ENCODE data around the gene MYBBP1A.

The MYBBP1A gene

DNA sequence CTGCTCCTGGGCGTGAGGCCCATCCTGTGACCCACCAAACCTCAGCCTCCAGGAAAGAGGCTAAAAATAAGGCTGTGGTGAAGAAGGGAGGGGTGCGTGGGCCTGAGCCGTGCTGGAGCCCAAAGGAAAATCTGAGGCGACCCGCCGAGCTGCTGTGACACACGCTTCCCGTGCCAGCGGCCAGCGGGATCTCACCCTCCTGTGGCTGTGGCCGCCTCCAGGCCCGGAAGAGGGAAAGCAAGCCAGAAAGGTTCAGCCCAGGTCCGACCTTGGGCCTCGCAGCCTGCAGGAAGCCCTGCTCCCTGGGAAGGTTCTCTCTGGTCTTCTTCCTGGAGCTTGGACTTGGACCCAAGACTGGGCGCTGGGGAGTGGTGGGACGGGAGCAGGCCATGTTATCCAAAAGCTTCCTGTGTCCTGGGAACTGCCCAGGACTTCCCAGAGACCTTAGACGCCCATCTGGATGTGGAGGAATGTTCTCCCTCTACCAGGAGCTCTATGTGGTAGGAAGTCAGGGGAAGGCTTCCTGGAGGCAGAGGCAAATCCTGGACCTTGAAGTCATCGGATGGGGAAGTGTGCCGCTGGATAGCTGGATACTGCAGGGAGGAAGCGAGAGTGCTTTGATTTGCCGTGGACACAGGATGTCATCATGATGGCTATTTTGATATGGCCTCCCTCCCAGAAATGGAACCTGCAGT, 45.1 kb downstream of the MYBBP1A start:
- TF ChIP-seq GATA3 (IDR thresholded peaks at IDR 0.05; ENCODE audit: low read depth, low read length) (no peak), GATA2 (IDR thresholded peaks at IDR 0.05; ENCODE audit: low read depth, low read length) (no peak)

DNA sequence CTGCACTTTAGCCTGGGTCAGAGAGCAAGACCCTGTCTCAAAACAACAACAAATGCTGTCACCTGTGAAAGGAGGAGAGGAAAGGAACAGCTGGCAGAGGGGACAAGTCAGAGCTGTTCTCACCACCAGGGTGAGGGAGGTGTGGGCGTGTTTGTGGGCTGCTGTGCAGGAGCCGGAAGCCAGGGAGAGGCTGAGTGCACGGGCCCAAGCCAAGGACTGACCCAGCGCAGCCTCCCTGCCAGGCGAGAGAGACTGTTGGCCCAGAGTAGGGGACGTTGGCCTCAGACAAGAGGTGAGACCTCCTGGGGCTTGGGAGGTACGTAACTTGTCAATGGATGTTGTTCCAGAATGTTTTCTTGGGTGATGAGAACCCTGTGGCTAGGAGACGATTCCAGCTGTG, 45.8 kb downstream of the MYBBP1A start:
- TF ChIP-seq GATA2 (IDR thresholded peaks at IDR 0.05; ENCODE audit: low read depth, low read length) (no peak), GATA3 (IDR thresholded peaks at IDR 0.05; ENCODE audit: low read depth, low read length) (no peak)

DNA sequence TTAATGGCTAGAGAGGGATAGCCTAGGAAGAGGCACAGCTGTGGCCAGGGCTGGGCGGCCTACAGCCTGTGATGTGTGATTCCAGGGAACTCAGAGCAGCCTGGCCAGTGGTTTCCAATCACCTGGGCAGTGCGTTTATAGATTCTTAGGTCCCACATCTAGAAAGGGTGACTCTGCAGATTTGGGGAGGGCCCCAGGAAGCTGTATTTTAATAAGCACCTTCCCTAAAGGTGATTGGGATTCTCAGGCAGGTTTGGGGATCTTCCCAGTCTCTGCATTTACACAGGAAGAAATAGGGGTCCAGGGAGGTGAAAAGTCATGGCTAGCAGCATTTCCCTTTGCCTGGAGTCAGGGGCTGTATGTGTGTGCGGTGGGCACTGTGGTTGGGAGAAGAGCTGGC, 47.0 kb downstream of the MYBBP1A start:
- TF ChIP-seq GATA2 (IDR thresholded peaks at IDR 0.05; ENCODE audit: low read depth, low read length) (no peak), GATA3 (IDR thresholded peaks at IDR 0.05; ENCODE audit: low read depth, low read length) (no peak)

DNA sequence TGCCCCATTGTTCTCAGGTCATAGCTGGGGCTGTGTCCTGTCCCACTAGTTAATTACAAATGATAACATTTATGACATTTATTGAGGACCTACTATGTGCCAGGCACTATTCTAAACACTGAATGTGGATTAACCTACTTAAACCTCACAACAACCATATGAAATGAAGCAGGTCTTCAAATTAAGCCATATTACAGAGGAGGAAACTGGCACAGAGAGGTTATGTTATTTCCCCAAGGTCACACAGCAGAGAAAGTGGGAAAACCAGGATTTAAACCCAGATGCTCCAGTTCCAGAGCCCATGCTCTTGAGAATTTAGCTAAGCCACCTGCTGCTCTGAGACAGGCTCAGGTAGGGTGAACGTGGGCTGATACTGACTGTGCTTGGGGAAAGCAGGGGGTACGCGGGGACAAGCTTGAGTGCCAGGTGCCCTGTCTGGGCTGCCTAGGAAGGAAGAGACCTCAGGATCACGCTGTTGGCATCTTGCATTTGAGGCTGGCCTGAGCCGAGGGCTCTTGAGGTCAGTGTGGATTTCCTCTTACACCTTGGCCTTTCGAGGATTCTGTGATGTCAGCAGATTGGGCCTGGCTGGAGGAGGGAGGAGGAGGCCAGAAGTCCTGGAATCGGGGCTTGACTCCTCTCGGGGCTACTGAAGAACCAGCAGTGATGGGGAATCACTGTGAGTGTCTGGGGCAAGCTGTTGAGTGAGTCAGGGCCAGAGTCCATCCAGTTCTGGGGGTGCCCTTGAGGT, 47.6 kb downstream of the MYBBP1A start:
- TF ChIP-seq GATA3 (IDR thresholded peaks at IDR 0.05; ENCODE audit: low read depth, low read length) (no peak), GATA2 (IDR thresholded peaks at IDR 0.05; ENCODE audit: low read depth, low read length) (no peak)

DNA sequence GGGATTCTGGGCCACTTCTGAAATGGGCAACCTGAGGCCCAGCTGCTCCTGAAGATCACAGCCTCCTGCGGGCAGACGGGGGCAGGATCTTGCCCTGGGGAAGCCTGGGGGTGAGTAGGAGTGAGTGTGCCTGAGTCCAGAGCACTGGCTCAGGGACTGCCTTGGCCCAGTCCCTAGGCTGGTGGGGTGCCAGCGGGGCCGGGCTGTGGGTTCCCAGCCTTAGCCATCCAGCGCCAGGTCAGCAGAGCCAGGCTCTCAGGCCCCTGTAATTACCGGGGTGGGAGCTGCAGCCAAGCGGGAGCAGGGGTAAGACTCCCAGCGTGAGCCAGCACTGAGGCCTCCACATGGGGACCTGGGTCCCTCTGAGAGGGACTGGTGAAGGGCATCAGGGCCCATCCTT, 48.3 kb downstream of the MYBBP1A start:
- TF ChIP-seq GATA2 (IDR thresholded peaks at IDR 0.05; ENCODE audit: low read depth, low read length): no peak
- no peak for TF ChIP-seq GATA3 (IDR thresholded peaks at IDR 0.05; ENCODE audit: low read depth, low read length)

DNA sequence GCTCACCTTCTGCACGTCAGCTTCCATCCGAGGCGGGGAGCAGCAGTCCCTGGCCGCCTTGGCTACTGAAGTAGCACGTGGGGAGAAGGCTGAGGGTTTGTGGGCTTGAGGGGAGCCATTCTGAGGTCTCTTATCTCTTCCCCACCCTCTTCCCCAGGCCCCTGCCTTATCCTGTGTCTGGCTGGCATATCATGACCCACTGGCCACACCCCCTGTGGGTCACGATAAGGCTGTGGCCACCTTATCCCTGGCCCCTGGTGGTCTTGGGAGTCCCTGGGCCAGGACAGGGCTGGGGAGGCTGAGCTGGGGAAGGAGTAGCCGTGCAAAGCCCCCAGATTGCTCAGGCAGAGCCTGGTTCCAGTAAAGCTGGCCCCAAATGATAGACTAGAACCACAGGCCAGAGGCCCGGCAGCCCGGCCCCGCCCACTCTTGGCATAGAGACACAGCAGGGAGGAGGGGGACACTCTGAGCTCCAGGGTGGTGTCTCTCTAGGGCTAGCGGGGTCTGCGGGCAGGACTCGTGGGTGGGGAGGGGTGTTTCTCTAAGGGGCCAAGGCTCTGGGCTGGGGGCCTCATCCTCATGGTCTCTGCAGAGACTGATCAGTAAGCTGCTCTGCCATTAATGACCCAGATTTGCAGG, 48.9 kb downstream of the MYBBP1A start:
- TF ChIP-seq GATA2 (IDR thresholded peaks at IDR 0.05; ENCODE audit: low read depth, low read length) (no peak), GATA3 (IDR thresholded peaks at IDR 0.05; ENCODE audit: low read depth, low read length) (no peak)

DNA sequence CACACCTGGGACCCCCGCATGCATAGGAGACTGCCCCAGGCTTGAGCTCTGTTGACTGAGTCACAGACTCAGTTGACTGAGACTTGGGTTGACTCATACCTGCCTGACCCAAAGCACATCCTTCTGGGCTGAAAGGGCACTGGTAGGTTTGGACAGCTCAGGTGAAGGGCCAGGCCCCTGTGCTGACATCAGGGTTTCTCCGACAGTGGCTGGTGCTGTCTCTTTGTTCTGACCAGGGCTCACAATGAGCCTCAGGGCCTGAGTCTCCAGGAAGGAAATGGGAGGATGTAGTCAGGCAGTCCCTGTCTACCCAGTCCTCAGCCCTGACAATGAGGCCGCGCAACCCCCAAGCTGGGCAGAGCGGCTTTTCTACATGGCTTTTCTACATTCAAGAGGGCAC, 50.0 kb downstream of the MYBBP1A start:
- TF ChIP-seq GATA3 (IDR thresholded peaks at IDR 0.05; ENCODE audit: low read depth, low read length): no peak
- TF ChIP-seq GATA2 (IDR thresholded peaks at IDR 0.05; ENCODE audit: low read depth, low read length): no peak

DNA sequence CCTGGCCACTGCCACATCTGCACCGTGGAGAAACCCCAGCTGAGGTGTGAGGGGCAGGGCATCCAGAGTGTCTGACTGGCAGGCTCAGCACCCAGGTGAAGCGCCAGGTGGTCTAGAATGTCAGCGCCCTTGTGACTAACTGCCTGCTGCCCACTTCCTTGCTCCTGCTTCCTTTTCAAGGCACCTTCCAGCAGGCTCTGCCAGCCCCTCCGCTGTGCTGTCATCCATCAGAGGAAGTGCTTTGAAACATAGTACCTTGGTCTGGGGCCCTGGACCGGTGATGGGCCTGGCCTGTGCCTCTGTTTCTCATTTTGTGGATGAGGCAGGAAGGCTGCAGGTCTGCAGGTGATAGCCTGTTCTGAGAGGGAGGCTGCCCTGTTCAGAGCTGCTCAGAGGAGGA, 51.0 kb downstream of the MYBBP1A start:
- no peak for TF ChIP-seq GATA2 (IDR thresholded peaks at IDR 0.05; ENCODE audit: low read depth, low read length)
- TF ChIP-seq GATA3 (IDR thresholded peaks at IDR 0.05; ENCODE audit: low read depth, low read length): no peak

DNA sequence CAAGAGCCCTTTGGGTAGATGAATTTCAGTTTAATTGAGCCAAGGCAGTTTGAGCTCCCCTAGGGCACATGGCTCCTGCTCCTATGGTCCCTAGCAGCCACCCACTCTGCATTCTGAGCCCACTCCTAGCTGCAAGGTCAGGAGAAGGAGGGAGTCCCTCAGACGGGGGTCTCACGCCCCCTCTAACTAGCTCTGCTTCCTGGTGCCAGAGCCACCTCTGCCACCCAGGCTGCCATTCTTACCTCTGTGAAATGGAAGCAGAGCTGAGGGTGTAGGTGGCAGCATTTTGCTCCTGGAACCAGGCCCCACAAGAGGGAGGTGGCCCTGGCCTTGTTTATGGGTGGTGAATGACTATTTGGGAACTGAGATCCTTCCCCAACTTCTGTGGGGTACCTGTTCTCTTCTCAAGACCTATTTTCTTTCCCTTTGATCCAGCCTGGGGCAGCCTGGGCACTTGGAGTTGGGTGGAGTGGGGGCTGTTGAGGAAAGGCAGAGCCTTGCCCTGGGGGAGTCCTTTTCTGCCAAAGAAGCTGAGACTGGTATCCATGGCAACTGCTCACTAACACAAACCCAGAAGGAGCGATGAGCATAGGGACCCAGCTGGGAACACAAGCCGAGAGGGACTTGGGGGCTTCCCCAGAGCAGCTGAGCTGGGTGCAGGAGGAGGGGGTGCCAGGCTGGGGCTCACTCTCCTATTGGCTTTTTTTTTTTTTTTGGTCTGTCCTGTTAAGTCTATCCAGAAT, 51.7 kb downstream of the MYBBP1A start:
- no peak for TF ChIP-seq GATA3 (IDR thresholded peaks at IDR 0.05; ENCODE audit: low read depth, low read length)
- no peak for TF ChIP-seq GATA2 (IDR thresholded peaks at IDR 0.05; ENCODE audit: low read depth, low read length)

DNA sequence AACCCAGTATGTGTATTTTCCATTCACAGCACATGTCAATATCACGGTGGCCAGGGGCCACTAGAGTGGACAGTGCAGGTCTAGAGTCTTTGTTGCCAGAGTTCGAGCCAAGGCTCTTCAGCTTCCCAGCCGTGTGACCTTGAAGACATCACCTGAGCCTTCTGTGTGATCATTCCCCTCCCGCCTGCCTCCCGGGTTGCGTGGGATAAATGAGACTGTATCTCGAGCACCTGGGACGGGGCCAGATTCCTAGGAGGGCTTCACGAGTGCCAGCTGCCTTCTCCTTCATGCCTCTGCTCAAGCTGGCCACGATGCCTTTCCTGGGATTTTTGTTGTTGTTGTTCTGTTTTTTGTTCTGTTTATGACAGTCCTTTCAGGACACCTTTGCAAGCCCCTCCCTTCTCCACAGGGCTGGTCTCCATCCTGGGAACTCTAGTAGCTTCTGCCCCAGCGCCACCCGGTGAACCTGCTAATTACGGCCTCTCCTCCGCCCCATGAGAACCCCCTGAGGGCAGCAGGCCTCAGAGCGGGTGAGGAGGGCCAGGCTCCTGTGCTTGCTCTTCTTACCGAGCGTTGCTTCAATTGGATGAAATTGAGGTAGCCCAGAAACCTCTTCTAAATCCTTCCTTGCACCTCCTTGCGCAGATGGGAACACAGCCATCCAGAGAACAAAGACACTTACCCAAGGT, 52.6 kb downstream of the MYBBP1A start:
- TF ChIP-seq GATA3 (IDR thresholded peaks at IDR 0.05; ENCODE audit: low read depth, low read length) (no peak), GATA2 (IDR thresholded peaks at IDR 0.05; ENCODE audit: low read depth, low read length) (no peak)

DNA sequence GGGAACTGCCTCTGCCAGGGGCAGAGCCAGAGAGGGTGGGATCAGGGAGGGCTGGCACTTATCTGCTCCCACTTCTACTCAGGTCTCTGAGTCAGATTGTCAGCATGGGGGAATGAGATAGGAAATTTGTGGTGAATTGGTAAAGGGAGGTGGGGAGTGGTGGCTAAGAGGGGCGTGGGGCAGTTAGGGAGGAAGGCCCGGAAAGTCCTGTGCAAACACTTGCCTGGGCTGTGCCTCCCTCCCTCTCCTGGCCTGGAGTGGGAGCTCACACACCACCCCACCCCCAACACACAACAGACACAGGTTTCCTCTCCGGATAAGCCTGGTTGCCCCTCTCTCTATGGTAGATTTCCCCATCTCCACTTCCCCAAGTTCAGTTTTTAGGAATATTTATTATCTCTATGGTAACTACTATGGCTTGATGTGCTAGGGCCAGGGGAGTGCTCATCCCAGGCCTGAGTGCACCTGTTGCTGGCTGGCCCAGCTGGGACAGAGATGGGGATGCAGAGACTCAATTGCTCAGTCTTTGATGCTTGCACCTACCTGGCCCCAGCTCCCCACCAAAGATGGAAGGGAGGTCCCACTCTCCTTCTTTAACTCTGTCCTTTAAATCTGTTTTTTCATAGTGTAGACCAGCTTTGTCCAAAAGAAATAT, 53.8 kb downstream of the MYBBP1A start:
- TF ChIP-seq GATA2 (IDR thresholded peaks at IDR 0.05; ENCODE audit: low read depth, low read length): no peak
- TF ChIP-seq GATA3 (IDR thresholded peaks at IDR 0.05; ENCODE audit: low read depth, low read length): no peak

DNA sequence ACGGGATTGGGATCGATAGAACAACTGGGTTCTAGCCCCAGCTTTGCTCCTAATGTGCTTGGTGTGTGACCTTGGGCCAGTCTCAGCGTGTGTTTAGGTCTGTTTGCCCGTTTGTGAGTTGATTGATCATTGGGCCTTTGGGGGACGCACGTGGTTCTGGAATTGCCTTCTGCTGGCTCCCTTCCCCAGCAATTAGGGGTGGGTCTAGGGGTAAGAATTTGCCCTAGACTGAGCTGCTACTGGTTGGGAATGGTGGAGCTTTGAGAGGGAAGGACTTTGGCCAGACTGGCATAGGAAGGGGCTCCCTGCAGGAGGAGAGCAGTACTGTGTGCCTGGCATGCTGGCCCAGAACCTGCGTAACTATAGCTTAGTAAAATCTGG, 55.0 kb downstream of the MYBBP1A start:
- TF ChIP-seq GATA2 (IDR thresholded peaks at IDR 0.05; ENCODE audit: low read depth, low read length) (no peak), GATA3 (IDR thresholded peaks at IDR 0.05; ENCODE audit: low read depth, low read length) (no peak)

Measured in SH-SY5Y (cell line).